Heart left ventricle (tissue), 16 donors: ENCODE measurements around the gene AKR1D1. TPM values are rescaled to one million over a fixed set of nuclear protein-coding genes. Genes with fewer than 3 reads are reported as not detected.
"Not testable (repeated sequence)": the region's sequence is repeated elsewhere in the genome, so short reads cannot be mapped to it uniquely, and the experiment has no call there.

Experiments used
- ATAC-seq, 4 donors: fragments of 200-7000 bp; cut with Tn5 transposase; one replicate each; pipeline ENCODE4 v1.9.1; 2020 to 2022; ENCODE audit warnings: moderate library complexity in 4 of 4, mild to moderate bottlenecking in 3 of 4, moderate number of reproducible peaks in 1 of 4
- DNase-seq, 5 donors: peaks; one replicate each; pipeline ENCODE4 v3.0.0-alpha.2; 2020
- H3K27ac ChIP-seq, 12 donors: fragments of 200-600 bp; sonication (generic) in 4 of 12; one replicate each; pipeline versions ENCODE4 v1.5.0 to v1.8.0; 2016 to 2022; ENCODE audit warnings: mild to moderate bottlenecking in 2 of 12
- H3K27me3 ChIP-seq, 9 donors: fragments of 200-600 bp; sonication (generic) in 2 of 9; one replicate each; pipeline versions ENCODE4 v1.5.1 to v1.8.0; 2016 to 2022; ENCODE audit warnings: mild to moderate bottlenecking in 3 of 9
- H3K36me3 ChIP-seq, 9 donors: fragments of 200-600 bp; sonication (generic) in 2 of 9; one replicate each; pipeline versions ENCODE4 v1.5.0 to v1.8.0; 2018 to 2022; ENCODE audit warnings: mild to moderate bottlenecking in 2 of 9
- H3K4me1 ChIP-seq, 12 donors: fragments of 200-600 bp; sonication (generic) in 4 of 12; one replicate each; pipeline versions ENCODE4 v1.5.0 to v1.8.0; 2016 to 2022; ENCODE audit warnings: mild to moderate bottlenecking in 3 of 12
- H3K4me3 ChIP-seq, 12 donors: fragments of 200-600 bp; sonication (generic) in 4 of 12; one replicate each; pipeline versions ENCODE4 v1.5.0 to v1.8.0; 2017 to 2022; ENCODE audit warnings: mild to moderate bottlenecking in 9 of 12, moderate library complexity in 4 of 12
- H3K9me3 ChIP-seq, 12 donors: fragments of 200-600 bp; sonication (generic) in 4 of 12; one replicate each; pipeline versions ENCODE4 v1.5.0 to v1.8.0; 2016 to 2022; ENCODE audit warnings: mild to moderate bottlenecking in 1 of 12
- CTCF ChIP-seq, 12 donors: fragments of 200-600 bp; sonication (generic) in 4 of 12; IDR thresholded peaks; one replicate each; pipeline versions ENCODE4 v1.5.0 to v1.8.0; 2018 to 2022; ENCODE audit warnings: antibody characterized with exemption in 12 of 12, mild to moderate bottlenecking in 5 of 12
- POLR2A ChIP-seq, 2 donors: fragments of 450-650 bp; IDR thresholded peaks; one replicate each; pipeline ENCODE4 v1.6.1; 2017; ENCODE audit warnings: antibody characterized with exemption in 2 of 2, mild to moderate bottlenecking in 2 of 2, moderate library complexity in 2 of 2
- WGBS, 4 donors: extraction: QIAGEN DNeasy Blood & Tissue Kit in 2 of 4; methylation state at CpG; one replicate each; pipeline versions ENCODE4 v1.1.5 to v1.1.7; 2013 to 2018; 5-methylcytosine and 5-hydroxymethylcytosine counted together
- intact Hi-C, 10 donors: fragments of 100-400 bp; cut with DNase I; formaldehyde crosslinking; loops; one replicate each; pipeline versions ENCODE4 v1.11.1 to v1.14.2; 2022
- polyA plus RNA-seq, 2 donors: library from polyadenylated mRNA; stranded (reverse); fragments of 200-250 nt; gene quantifications; one replicate each; pipeline ENCODE4 v1.2.3, GENCODE V29; 2013
- total RNA-seq, 9 donors: library from RNA; depleted of rRNA in 2 of 9; stranded (reverse); fragments of >200 nt in 2 of 9; fragmentation: NEBNext Ultra II Directional in 3 of 9; extraction: Animal tissue kit (Norgen Biotek cat#: 25700) in 3 of 9; gene quantifications; one replicate each; pipeline versions ENCODE4 v1.1.0 to v1.2.4, GENCODE V29; 2016 to 2023
- donor health status: ischemic (EF 13 %, LVEDD 7.1; RV severe dilation, severe dysfunction).
- donor health status: healthy with polysubstance abuse.
- donor health status: DM: no; HTN: yes; CAD: no.
- donor health status: DM: no; HTN: no; CAD: no.
- donor health status: ischemic (EF 25% LVEDD 6.9; RV normal size, moderate dysfunction).
- donor health status: ischemic (EF 25% LVEDD 5.7; RV mildly dilated, moderate dysfunction).
- donor health status: healthy.
- donor health status: DM: yes; HTN: yes; CAD: no.
- donor health status: ischemic (EF 35%, LVEDD 5.7; RV mildly dilated, moderate dysfunction).
- donor health status: nonischemic (EF 11% LVEDD 7.7; RV severe dilation, severe dysfunction).
- donor health status: DM: yes; HTN: yes; CAD: no.
- donor health status: PGD.
- donor health status: ischemic (EF 29% LVEDD 5.4; RV normal size, mild dysfunction).
- donor health status: nonischemic (EF 23%, LVEDD 6.1; RV moderate dilation, normal function).

Gene AKR1D1
- total and polyA plus RNA-seq, 11 donors = not detected

- 52 to 58% (median 56%) methylated on average over 2 of the region's 2 CpGs for WGBS, 4 donors
- no peak overlapping the region for H3K4me3 ChIP-seq
These were observed 40.1 kb upstream of the AKR1D1 start for GRCh38 chr7:138036135-138036534.

GRCh38 chr7:138040063-138040462 lies 36.2 kb upstream of the AKR1D1 start:
- DNase-seq, ATAC-seq, H3K27me3 ChIP-seq, H3K27ac ChIP-seq, intact Hi-C loops, H3K4me1 ChIP-seq, H3K4me3 ChIP-seq, H3K36me3 ChIP-seq: not testable (repeated sequence)
- peaks cover 0 to 11% (median 0%) of the 10 kb centered on the region in 12 donors for H3K9me3 ChIP-seq
- 39 to 57% (median 50%) methylated on average over 1 of the region's 1 CpG for WGBS, 4 donors

More at GRCh38 chr7:138036135-138036534, 40.1 kb upstream of the AKR1D1 start:
- Histone ChIP-seq H3K4me1 (no peaks in the 10 kb centered on the region), H3K27ac (no peak overlapping the region), H3K9me3 (peaks cover 0 to 11% (median 0%) of the 10 kb centered on the region in 12 donors), H3K36me3 (no peaks in the 10 kb centered on the region), H3K27me3 (no peaks in the 10 kb centered on the region)
- DNase-seq (no peak), ATAC-seq (no peak)
- no peak for TF ChIP-seq POLR2A (IDR thresholded peaks at IDR 0.05)
- no peak for TF ChIP-seq CTCF (IDR thresholded peaks at IDR 0.05)
- intact Hi-C loops = no loop called here

- H3K9me3 ChIP-seq = peaks cover 0 to 3% (median 0%) of the 10 kb centered on the region in 12 donors
- TF ChIP-seq CTCF (IDR thresholded peaks at IDR 0.05) = no peak
- no peak for TF ChIP-seq POLR2A (IDR thresholded peaks at IDR 0.05)
- H3K4me3 ChIP-seq = no peak overlapping the region
- H3K27me3 ChIP-seq = no peaks in the 10 kb centered on the region
- H3K36me3 ChIP-seq = no peaks in the 10 kb centered on the region
- no peak overlapping the region for H3K27ac ChIP-seq
- DNase-seq (no peak), ATAC-seq (no peak)
- intact Hi-C loops = no loop called here
- H3K4me1 ChIP-seq = no peaks in the 10 kb centered on the region
- WGBS, 4 donors = 87 to 94% (median 92%) methylated on average over 2 of the region's 2 CpGs
These were observed 31.4 kb upstream of the AKR1D1 start for GRCh38 chr7:138044897-138045296.

GRCh38 chr7:138047907-138048306 lies 28.4 kb upstream of the AKR1D1 start:
- no peaks in the 10 kb centered on the region for H3K4me1 ChIP-seq
- H3K4me3 ChIP-seq = no peak overlapping the region
- WGBS, 4 donors = 87 to 91% (median 90%) methylated on average over 3 of the region's 3 CpGs
- TF ChIP-seq CTCF (IDR thresholded peaks at IDR 0.05) = no peak
- TF ChIP-seq POLR2A (IDR thresholded peaks at IDR 0.05) = no peak
- H3K9me3 ChIP-seq = no peaks in the 10 kb centered on the region
- no peak for DNase-seq
- no peaks in the 10 kb centered on the region for H3K27me3 ChIP-seq
- no peak overlapping the region for H3K27ac ChIP-seq
- intact Hi-C loops = no loop called here
- H3K36me3 ChIP-seq = no peaks in the 10 kb centered on the region
- no peak for ATAC-seq

GRCh38 chr7:138049505-138050116 lies 26.6 kb upstream of the AKR1D1 start:
- no peaks in the 10 kb centered on the region for H3K9me3 ChIP-seq
- H3K4me3 ChIP-seq = no peak overlapping the region
- no peak for TF ChIP-seq POLR2A (IDR thresholded peaks at IDR 0.05)
- TF ChIP-seq CTCF (IDR thresholded peaks at IDR 0.05) = no peak
- H3K27me3 ChIP-seq = no peaks in the 10 kb centered on the region
- no peaks in the 10 kb centered on the region for H3K4me1 ChIP-seq
- ATAC-seq (no peak), DNase-seq (no peak)
- no peaks in the 10 kb centered on the region for H3K36me3 ChIP-seq
- 93 to 98% (median 94%) methylated on average over 1 of the region's 1 CpG for WGBS, 4 donors
- no peak overlapping the region for H3K27ac ChIP-seq
- intact Hi-C loops = no loop called here

- H3K4me1 ChIP-seq, H3K36me3 ChIP-seq, H3K4me3 ChIP-seq, intact Hi-C loops, H3K27ac ChIP-seq, DNase-seq, H3K9me3 ChIP-seq, ATAC-seq, H3K27me3 ChIP-seq: not testable (repeated sequence)
- WGBS, 4 donors = 82 to 89% (median 86%) methylated on average over 7 of the region's 7 CpGs
These were observed 24.5 kb upstream of the AKR1D1 start for GRCh38 chr7:138051712-138052247.
